Right cardiac atrium (tissue), 5 donors: Measurements from ENCODE around the gene CHDH. TPM values are rescaled to one million over a fixed set of nuclear protein-coding genes. Genes with fewer than 3 reads are reported as not detected.

ENCODE experiments used
- ATAC-seq, 2 donors: fragments of 200-7000 bp; cut with Tn5 transposase; one replicate each; pipeline versions ENCODE4 v1.8.0 to v1.9.1; 2020; ENCODE audit warnings: moderate library complexity in 2 of 2, mild to moderate bottlenecking in 1 of 2
- DNase-seq, 3 donors: peaks; one replicate each; pipeline ENCODE4 v3.0.0-alpha.2; 2020
- H3K27ac ChIP-seq: one replicate; pipeline ENCODE4 v1.5.1; 2013; ENCODE audit warnings: mild to moderate bottlenecking, low read length, control low read depth, moderate library complexity
- H3K27me3 ChIP-seq: one replicate; pipeline ENCODE4 v1.6.1; 2013; ENCODE audit not compliant: control insufficient read depth, insufficient read depth
- H3K4me1 ChIP-seq: one replicate; pipeline ENCODE4 v1.6.1; 2013; ENCODE audit warnings: low read length; ENCODE audit not compliant: control insufficient read depth, insufficient read depth
- H3K4me3 ChIP-seq: one replicate; pipeline ENCODE4 v1.5.1; 2013; ENCODE audit warnings: low read length, control low read depth
- H3K9me3 ChIP-seq: one replicate; pipeline ENCODE4 v1.6.1; 2013; ENCODE audit warnings: low read length; ENCODE audit not compliant: control insufficient read depth
- WGBS: extraction: QIAGEN DNeasy Blood & Tissue Kit; methylation state at CpG from one replicate; pipeline ENCODE4 v1.1.7; 2013; 5-methylcytosine and 5-hydroxymethylcytosine counted together
- intact Hi-C, 4 donors: fragments of 100-400 bp; cut with DNase I; formaldehyde crosslinking; loops; one replicate each; pipeline versions ENCODE4 v1.11.0 to v1.14.0; 2022 to 2023
- polyA plus RNA-seq: library from polyadenylated mRNA; stranded (reverse); fragments of 200-250 nt; gene quantifications from one replicate; pipeline ENCODE4 v1.2.3, GENCODE V29; 2013
- total RNA-seq, 4 donors: library from RNA; stranded (reverse); fragmentation: NEBNext Ultra II Directional; extraction: Animal tissue kit (Norgen Biotek cat#: 25700); gene quantifications; one replicate each; pipeline ENCODE4 v1.2.1, GENCODE V29; 2021
- donor health status: healthy with polysubstance abuse.
- donor health status: DM: no; HTN: yes; CAD: no.
- donor health status: DM: no; HTN: no; CAD: no.
- donor health status: DM: no; HTN: yes; CAD: no; lungs with severe emphysema.
- donor health status: DM: yes; HTN: yes; CAD: no.

CHDH gene
- total and polyA plus RNA-seq, 5 donors, result 2.2 to 8.2 (median 6.0) TPM

DNA sequence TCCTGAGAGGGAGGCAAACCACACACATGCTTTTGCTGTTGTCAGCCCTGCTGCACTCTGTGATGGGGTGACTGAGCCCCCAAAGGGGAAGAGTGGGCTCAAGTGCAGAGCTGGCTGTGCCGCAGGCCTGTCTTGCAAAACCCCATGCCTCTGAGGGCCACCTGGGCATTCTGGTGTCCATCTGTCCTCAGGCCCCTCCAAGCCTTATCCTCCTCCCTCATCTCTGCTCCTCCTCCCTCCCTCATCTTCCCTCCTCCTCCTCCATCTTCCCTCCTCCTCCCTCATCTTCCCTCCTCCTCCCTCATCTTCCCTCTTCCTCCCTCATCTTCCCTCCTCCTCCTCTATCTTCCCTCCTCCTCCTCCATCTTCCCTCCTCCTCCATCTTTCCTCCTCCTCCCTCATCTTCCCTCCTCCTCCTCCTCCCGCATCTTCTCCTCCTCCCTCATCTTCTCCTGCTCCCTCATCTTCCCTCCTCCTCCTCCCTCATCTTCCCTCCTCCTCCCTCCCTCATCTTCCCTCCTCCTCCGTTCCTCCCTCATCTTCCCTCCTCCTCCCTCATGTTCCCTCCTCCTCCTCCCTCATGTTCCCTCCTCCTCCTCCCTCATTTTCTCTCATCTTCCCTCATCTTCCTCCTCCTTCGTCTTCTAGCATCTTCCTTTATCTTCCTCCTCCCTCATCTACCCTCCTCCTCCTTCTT is 40.6 kb downstream of the CHDH start:
- DNase-seq (no peak), ATAC-seq (no peak)
- no peaks in the 10 kb centered on the region for H3K27me3 ChIP-seq
- no peaks in the 10 kb centered on the region for H3K9me3 ChIP-seq
- H3K27ac ChIP-seq, result no peak overlapping the region
- 75% methylated on average over 4 of the region's 4 CpGs for WGBS
- H3K4me3 ChIP-seq, result no peak overlapping the region
- intact Hi-C loops, result no loop called here
- H3K4me1 ChIP-seq, result peaks cover 9% of the 10 kb centered on the region

DNA sequence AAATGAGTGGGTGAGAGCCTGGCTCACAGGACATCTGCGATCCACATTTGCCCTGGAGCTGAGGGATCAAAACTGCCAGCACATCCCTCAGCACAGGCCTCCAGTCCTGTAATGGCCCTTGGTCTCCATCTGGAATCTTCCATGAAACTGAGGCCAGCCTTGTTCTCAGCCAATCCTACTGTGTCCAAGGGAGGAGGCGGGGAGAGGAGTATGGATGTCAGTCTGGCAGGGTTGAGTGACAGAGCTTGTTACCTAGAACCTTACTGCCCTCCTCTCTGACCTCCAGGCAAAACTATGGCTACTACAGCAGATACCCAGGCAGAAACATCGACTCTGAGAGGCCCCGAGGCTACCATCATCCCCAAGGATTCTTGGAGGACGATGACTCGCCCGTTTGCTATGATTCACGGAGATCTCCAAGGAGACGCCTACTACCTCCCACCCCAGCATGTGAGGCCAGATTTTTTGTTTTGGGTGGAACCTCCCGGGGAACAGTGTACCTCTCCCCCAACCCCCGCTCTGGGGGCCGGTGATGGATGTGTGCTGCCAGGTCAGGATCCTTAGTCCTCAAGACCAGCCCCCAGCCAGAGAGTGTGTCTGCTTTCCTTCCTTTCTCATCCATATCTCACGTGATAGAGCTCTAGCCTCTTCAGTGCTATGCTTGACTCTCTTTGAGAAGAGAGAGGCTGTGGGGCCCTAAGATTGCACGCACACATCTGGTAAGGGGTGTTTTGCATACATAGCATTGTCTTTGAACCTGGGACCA is 41.3 kb downstream of the CHDH start:
- no peak overlapping the region for H3K4me3 ChIP-seq
- no peaks in the 10 kb centered on the region for H3K9me3 ChIP-seq
- peaks cover 9% of the 10 kb centered on the region for H3K4me1 ChIP-seq
- intact Hi-C loops, result no loop called here
- 69% methylated on average over 14 of the region's 14 CpGs for WGBS
- DNase-seq, result no peak
- H3K27me3 ChIP-seq, result no peaks in the 10 kb centered on the region
- H3K27ac ChIP-seq, result no peak overlapping the region
- ATAC-seq, result no peak

GRCh38 chr3:53803816-53804695 is 42.2 kb downstream of the CHDH start:
- DNase-seq (no peak), ATAC-seq (no peak)
- H3K4me3 ChIP-seq, result no peak overlapping the region
- no peak overlapping the region for H3K27ac ChIP-seq
- H3K9me3 ChIP-seq, result no peaks in the 10 kb centered on the region
- no peaks in the 10 kb centered on the region for H3K27me3 ChIP-seq
- peaks cover 9% of the 10 kb centered on the region for H3K4me1 ChIP-seq
- WGBS, result 66% methylated on average over 20 of the region's 20 CpGs
- intact Hi-C loops, result no loop called here

DNA sequence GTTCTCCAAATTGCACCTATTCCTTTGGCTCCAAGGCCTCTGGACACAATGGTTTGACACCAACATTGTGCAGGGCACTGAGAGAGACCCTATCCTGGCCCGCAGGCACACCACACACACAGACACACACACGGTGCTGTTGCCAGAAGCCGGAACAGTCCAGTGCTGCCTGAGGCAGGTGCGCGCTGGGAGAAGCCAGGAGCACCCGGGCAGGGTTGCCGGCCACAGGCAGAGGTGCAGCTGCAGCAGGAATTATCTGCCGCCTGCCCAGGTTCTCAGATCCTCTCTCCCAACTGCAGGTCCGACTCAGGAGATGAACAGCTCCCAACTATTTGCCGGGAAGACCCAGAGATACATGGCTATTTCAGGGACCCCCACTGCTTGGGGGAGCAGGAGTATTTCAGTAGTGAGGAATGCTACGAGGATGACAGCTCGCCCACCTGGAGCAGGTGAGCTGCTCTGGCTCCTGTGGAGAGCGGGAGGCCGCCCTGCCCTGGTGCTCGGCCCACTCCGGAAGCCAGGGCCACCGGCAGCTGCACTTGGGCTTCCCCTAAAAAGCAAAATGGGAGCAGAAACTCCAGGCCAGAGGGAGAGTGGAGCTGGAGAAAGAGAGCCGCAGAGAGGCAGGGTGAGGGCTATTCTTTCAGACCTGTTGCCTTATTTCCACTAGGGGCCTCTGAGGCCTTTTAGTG is 42.9 kb downstream of the CHDH start:
- DNase-seq (no peak), ATAC-seq (no peak)
- H3K4me1 ChIP-seq, result peaks cover 9% of the 10 kb centered on the region
- no peaks in the 10 kb centered on the region for H3K9me3 ChIP-seq
- intact Hi-C loops, result no loop called here
- no peak overlapping the region for H3K27ac ChIP-seq
- 92% methylated on average over 18 of the region's 18 CpGs for WGBS
- H3K27me3 ChIP-seq, result no peaks in the 10 kb centered on the region
- H3K4me3 ChIP-seq, result no peak overlapping the region

DNA sequence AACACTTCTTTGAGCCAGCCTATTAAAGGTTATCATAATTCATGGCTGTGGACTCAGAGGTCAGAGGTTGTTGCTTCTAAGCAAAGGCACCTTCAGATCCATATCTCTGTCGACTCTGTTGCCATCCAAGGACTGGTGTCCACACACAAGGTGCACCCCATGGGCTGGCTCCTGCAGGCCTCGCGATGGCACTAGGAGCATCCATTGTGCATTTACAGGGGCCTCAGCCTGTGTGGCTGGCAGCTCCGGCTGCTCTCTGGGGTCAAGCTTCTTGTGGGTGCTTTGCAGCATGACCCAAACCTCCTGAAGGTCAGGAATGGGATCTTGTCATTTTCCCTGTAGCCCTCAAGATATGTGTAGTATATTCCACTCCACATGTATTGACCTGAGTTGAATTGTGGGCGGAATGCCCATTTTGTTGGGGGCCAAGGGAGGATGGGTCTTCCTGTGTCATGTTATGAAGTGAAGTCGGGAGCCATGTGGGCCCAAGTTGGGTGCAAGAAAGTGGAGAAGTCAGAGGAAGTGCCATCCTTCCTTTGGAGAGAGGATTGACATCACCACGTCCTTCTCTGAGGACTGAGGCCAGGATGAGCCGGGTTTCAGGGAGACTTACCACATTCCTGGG is 43.9 kb downstream of the CHDH start:
- peaks cover 9% of the 10 kb centered on the region for H3K4me1 ChIP-seq
- no peak overlapping the region for H3K27ac ChIP-seq
- H3K27me3 ChIP-seq, result no peaks in the 10 kb centered on the region
- intact Hi-C loops, result no loop called here
- DNase-seq (no peak), ATAC-seq (no peak)
- H3K4me3 ChIP-seq, result no peak overlapping the region
- WGBS, result 86% methylated on average over 8 of the region's 8 CpGs
- H3K9me3 ChIP-seq, result no peaks in the 10 kb centered on the region

- DNase-seq, result no peak
- WGBS, result 89% methylated on average over 9 of the region's 9 CpGs
- H3K27me3 ChIP-seq, result no peaks in the 10 kb centered on the region
- no peak overlapping the region for H3K4me3 ChIP-seq
- no peak for ATAC-seq
- peaks cover 9% of the 10 kb centered on the region for H3K4me1 ChIP-seq
- no peaks in the 10 kb centered on the region for H3K9me3 ChIP-seq
- intact Hi-C loops, result no loop called here
- H3K27ac ChIP-seq, result no peak overlapping the region
These were observed 44.9 kb downstream of the CHDH start for GRCh38 chr3:53801319-53801718.

DNA sequence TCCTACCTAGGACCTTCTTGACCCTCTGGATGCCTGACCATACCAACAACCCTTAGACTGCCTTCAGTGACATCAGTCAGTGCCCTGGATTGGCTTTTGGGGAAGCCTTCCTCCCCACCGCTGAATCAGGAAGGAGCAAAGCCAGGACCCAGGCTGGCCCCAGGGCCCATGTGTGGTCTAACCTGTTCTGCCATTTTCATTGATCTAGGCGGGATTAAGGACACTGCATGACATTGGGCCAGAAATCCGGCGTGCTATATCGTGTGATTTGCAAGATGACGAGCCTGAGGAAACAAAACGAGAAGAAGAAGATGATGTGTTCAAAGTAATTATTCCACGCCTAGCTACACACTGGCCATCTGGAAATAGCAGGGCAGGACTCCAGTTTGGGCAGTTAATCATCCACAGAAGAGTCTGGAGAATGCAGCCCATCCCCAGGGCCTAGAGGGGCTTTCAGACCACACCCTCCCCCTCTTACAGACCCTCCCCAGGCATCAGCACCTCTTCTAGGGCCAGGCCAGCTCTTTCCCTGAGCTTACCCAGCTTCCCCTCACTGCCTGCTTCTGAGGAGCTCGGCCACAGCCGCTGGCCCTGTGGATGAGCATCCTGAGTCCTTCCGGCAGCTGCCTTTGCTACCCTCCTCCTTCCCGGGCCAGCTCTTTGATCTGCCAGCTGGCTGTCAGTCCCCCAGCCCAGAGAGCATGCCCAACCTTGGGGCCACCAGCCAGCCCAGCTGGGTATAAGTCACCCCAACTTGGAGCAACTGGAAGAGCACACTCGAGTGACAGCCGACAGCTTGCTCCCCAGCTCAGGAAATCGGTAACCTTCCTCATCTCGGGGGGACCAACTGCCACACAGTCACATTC is 45.9 kb downstream of the CHDH start:
- intact Hi-C loops, result no loop called here
- Histone ChIP-seq H3K4me1 (peaks cover 7% of the 10 kb centered on the region), H3K4me3 (no peak overlapping the region), H3K27me3 (no peaks in the 10 kb centered on the region), H3K27ac (no peak overlapping the region), H3K9me3 (no peaks in the 10 kb centered on the region)
- 86% methylated on average over 16 of the region's 16 CpGs for WGBS
- ATAC-seq, result no peak
- no peak for DNase-seq

DNA sequence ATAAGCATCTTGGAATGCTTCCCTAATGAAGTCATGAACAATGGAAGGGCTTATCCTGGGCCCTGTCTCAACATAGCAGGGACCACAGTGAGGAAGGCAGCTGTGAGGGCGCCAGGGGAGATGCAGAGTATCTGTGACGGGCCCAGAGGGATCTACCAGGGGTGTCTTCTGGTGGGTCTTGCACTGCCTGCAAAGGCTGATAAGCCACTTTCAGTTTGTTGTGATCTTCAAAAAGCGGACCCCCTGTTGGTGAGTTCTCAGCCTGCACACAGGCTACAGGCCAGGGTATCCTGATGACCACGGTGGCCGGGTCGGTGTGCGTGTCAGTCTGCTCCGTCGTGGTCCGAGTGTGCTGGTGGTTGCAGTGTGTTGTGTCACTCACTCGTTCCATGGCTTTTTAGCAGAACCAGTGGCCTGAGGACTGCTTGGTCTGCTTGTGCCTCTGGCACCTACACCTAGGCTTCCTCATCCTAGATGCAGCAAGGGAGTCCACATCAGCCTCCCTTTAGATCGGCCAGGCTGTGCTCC is 46.8 kb downstream of the CHDH start:
- no peak for DNase-seq
- H3K9me3 ChIP-seq, result no peaks in the 10 kb centered on the region
- peaks cover 3% of the 10 kb centered on the region for H3K4me1 ChIP-seq
- intact Hi-C loops, result no loop called here
- no peak overlapping the region for H3K27ac ChIP-seq
- no peak for ATAC-seq
- H3K4me3 ChIP-seq, result no peak overlapping the region
- H3K27me3 ChIP-seq, result no peaks in the 10 kb centered on the region
- 89% methylated on average over 12 of the region's 12 CpGs for WGBS

- no peaks in the 10 kb centered on the region for H3K27me3 ChIP-seq
- no peak for ATAC-seq
- no peak overlapping the region for H3K4me3 ChIP-seq
- no peak overlapping the region for H3K27ac ChIP-seq
- no peaks in the 10 kb centered on the region for H3K9me3 ChIP-seq
- H3K4me1 ChIP-seq, result no peaks in the 10 kb centered on the region
- no peak for DNase-seq
- intact Hi-C loops, result no loop called here
- 84% methylated on average over 8 of the region's 8 CpGs for WGBS
These were observed 48.1 kb downstream of the CHDH start for GRCh38 chr3:53798144-53798543.
